ENCODE data around the gene COL26A1. TPM values are rescaled to one million over a fixed set of nuclear protein-coding genes. Genes with fewer than 3 reads are reported as not detected.

Gene COL26A1
- total RNA-seq, 1 donor from 2014 or later = 128 TPM

- Mint-ChIP-seq H3K4me3 (ENCODE audit: unreplicated experiment) (no peak overlapping the region), H3K27ac (ENCODE audit: unreplicated experiment) (no peak overlapping the region), H3K27me3 (ENCODE audit: unreplicated experiment) (no peaks in the 10 kb centered on the region), H3K4me1 (ENCODE audit: unreplicated experiment) (peaks cover 9% of the 10 kb centered on the region), H3K36me3 (ENCODE audit: unreplicated experiment) (no peaks in the 10 kb centered on the region), H3K9me3 (ENCODE audit: unreplicated experiment) (no peaks in the 10 kb centered on the region)
- TF ChIP-seq, protein P1, sequence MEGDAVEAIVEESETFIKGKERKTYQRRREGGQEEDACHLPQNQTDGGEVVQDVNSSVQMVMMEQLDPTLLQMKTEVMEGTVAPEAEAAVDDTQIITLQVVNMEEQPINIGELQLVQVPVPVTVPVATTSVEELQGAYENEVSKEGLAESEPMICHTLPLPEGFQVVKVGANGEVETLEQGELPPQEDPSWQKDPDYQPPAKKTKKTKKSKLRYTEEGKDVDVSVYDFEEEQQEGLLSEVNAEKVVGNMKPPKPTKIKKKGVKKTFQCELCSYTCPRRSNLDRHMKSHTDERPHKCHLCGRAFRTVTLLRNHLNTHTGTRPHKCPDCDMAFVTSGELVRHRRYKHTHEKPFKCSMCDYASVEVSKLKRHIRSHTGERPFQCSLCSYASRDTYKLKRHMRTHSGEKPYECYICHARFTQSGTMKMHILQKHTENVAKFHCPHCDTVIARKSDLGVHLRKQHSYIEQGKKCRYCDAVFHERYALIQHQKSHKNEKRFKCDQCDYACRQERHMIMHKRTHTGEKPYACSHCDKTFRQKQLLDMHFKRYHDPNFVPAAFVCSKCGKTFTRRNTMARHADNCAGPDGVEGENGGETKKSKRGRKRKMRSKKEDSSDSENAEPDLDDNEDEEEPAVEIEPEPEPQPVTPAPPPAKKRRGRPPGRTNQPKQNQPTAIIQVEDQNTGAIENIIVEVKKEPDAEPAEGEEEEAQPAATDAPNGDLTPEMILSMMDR (IDR thresholded peaks at IDR 0.05) = no peak
- DNase-seq (ENCODE audit: extremely low spot score, unreplicated experiment) = no peak
Measured at GRCh38 chr7:101516851-101517250, 154.2 kb downstream of the COL26A1 start.

DNA sequence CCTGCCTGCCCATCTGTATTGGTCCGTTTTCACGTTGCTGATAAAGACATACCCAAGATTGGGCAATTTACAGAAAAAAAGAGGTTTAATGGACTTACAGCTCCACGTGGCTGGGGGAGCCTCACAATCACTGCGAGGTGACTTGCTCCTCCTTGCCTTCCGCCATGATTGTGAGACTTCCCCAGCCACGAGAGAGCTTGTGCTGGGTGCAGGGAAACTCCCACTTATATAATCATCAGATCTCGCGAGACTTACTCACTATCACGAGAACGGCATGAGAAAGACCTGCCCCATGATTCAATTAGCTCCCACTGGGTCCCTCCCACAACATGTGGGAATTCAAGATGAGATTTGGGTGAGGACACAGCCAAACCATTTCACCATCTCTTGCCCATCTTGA, 154.6 kb downstream of the COL26A1 start:
- TF ChIP-seq, protein P1 (IDR thresholded peaks at IDR 0.05) = no peak
- Mint-ChIP-seq H3K4me3 (ENCODE audit: unreplicated experiment) (no peak overlapping the region), H3K27ac (ENCODE audit: unreplicated experiment) (no peak overlapping the region), H3K27me3 (ENCODE audit: unreplicated experiment) (no peaks in the 10 kb centered on the region), H3K36me3 (ENCODE audit: unreplicated experiment) (no peaks in the 10 kb centered on the region), H3K9me3 (ENCODE audit: unreplicated experiment) (no peaks in the 10 kb centered on the region), H3K4me1 (ENCODE audit: unreplicated experiment) (peaks cover 9% of the 10 kb centered on the region)
- DNase-seq (ENCODE audit: extremely low spot score, unreplicated experiment) = no peak

GRCh38 chr7:101518336-101518735, 155.7 kb downstream of the COL26A1 start:
- Mint-ChIP-seq H3K27ac (ENCODE audit: unreplicated experiment) (peak overlapping the region; percentile 9), H3K27me3 (ENCODE audit: unreplicated experiment) (no peaks in the 10 kb centered on the region), H3K4me1 (ENCODE audit: unreplicated experiment) (peaks cover 9% of the 10 kb centered on the region), H3K9me3 (ENCODE audit: unreplicated experiment) (no peaks in the 10 kb centered on the region), H3K36me3 (ENCODE audit: unreplicated experiment) (no peaks in the 10 kb centered on the region), H3K4me3 (ENCODE audit: unreplicated experiment) (no peak overlapping the region)
- no peak for DNase-seq (ENCODE audit: extremely low spot score, unreplicated experiment)
- TF ChIP-seq, protein P1 (IDR thresholded peaks at IDR 0.05) = no peak

DNA sequence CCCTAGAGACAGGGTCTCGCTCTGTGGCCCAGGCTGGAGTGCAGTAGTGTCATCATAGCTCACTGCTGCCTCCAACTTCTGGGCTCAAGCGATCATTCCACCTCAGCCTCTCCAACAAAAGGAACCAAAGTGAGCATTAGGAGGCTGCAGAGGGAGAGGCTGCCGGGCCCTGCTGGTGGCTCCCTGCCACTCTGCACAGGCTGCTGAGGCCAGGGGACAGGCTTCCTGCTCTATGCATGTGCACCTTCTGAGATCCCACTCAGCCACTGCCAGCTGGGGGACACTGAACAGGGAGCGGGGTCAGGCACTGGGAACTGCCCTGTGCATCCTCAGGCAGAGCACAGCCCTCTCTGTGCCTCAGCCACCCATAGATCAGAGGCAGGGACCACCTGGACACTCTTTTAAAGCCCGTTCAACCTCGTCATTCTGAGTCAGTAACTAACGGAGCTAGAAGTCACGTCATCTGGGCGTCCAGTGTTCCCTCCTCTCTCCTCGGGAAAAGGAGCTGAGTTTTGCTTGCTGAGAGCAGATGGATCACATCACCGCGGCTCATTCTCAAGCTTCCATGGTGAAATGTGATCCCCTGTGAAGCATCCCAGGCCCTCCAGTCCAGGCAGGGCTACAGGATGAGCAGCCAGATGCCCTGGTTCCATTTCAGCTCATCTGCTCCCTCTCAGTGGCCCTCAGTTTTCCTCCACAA, 156.8 kb downstream of the COL26A1 start:
- Mint-ChIP-seq H3K36me3 (ENCODE audit: unreplicated experiment) (peaks cover under 1% of the 10 kb centered on the region), H3K27me3 (ENCODE audit: unreplicated experiment) (no peaks in the 10 kb centered on the region), H3K27ac (ENCODE audit: unreplicated experiment) (no peak overlapping the region), H3K4me3 (ENCODE audit: unreplicated experiment) (no peak overlapping the region), H3K9me3 (ENCODE audit: unreplicated experiment) (peaks cover 2% of the 10 kb centered on the region), H3K4me1 (ENCODE audit: unreplicated experiment) (peaks cover 9% of the 10 kb centered on the region)
- DNase-seq (ENCODE audit: extremely low spot score, unreplicated experiment) = no peak
- TF ChIP-seq, protein P1 (IDR thresholded peaks at IDR 0.05) = no peak

DNA sequence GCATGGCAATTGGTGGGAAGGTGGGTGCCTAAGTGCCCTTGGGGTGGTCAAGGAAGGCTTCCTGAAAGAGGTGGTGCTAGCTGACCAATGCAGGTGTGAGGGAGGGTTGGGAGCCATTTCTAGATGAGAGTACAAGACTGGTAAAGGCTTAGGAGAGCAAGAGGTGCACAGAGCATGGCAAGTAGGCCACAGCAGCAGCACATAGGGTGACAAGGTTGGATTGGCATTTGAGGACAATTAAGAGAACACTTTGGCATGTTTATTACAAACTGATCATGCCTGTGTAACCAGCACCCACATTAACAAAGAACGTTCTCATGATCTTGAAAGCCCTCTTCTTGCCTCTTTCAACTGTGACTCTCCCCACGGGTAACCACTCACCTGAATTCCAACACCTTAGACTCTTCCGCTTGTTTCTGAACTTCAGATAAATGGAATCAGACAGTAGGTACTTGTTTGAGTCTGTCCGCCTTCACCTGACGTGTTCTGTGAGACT, 158.8 kb downstream of the COL26A1 start:
- TF ChIP-seq, protein P1 (IDR thresholded peaks at IDR 0.05) = no peak
- peaks cover 9% of the 10 kb centered on the region for H3K4me1 Mint-ChIP-seq (ENCODE audit: unreplicated experiment)
- H3K36me3 Mint-ChIP-seq (ENCODE audit: unreplicated experiment) = peaks cover 2% of the 10 kb centered on the region
- DNase-seq (ENCODE audit: extremely low spot score, unreplicated experiment) = no peak
- peaks cover 4% of the 10 kb centered on the region for H3K9me3 Mint-ChIP-seq (ENCODE audit: unreplicated experiment)
- no peak overlapping the region for H3K27ac Mint-ChIP-seq (ENCODE audit: unreplicated experiment)
- H3K27me3 Mint-ChIP-seq (ENCODE audit: unreplicated experiment) = no peaks in the 10 kb centered on the region
- no peak overlapping the region for H3K4me3 Mint-ChIP-seq (ENCODE audit: unreplicated experiment)

Measured in osteocyte (in vitro differentiated cells).